Natural killer cell (primary cell): Measurements from ENCODE around the gene TAF4. TPM values are rescaled to one million over a fixed set of nuclear protein-coding genes. Genes with fewer than 3 reads are reported as not detected.
A peak's percentile ranks its signal among the peaks of the same experiment; 100 is the strongest.

Experiments
- ATAC-seq, 3 donors: fragments of 150-1000 bp in 2 of 3; fragments of 200-7000 bp in 1 of 3; cut with Tn5 transposase; 1 replicate in 1 of 3; 2 replicates in 2 of 3; pipeline ENCODE4 v1.10.0; 2021; ENCODE audit warnings: mild to moderate bottlenecking in 2 of 3, moderate library complexity in 2 of 3
- DNase-seq, 2 donors: peaks; one replicate each; pipeline versions ENCODE4 v3.0.0 to v3.0.0-alpha.2; 2013 to 2021; ENCODE audit warnings: mixed read lengths in 1 of 2
- H3K27ac ChIP-seq: one replicate; pipeline ENCODE4 v1.5.1; 2013; ENCODE audit warnings: mild to moderate bottlenecking, low read length
- H3K27me3 ChIP-seq: one replicate; pipeline ENCODE4 v1.6.1; 2013; ENCODE audit warnings: low read length; ENCODE audit not compliant: control insufficient read depth, insufficient read depth
- H3K36me3 ChIP-seq: one replicate; pipeline ENCODE4 v1.6.1; 2013; ENCODE audit warnings: low read length; ENCODE audit not compliant: control insufficient read depth, insufficient read depth
- H3K4me1 ChIP-seq: one replicate; pipeline ENCODE4 v1.6.1; 2013; ENCODE audit warnings: low read length; ENCODE audit not compliant: control insufficient read depth, insufficient read depth
- H3K4me3 ChIP-seq: one replicate; pipeline ENCODE4 v1.5.1; 2013; ENCODE audit warnings: low read length
- H3K9me3 ChIP-seq: one replicate; pipeline ENCODE4 v1.6.1; 2013; ENCODE audit warnings: low read length; ENCODE audit not compliant: control insufficient read depth, insufficient read depth
- H3K27ac Mint-ChIP-seq, 2 donors: one replicate each; pipeline ENCODE4 v1.8.0; 2022; ENCODE audit warnings: mild to moderate bottlenecking in 2 of 2, mixed read lengths in 2 of 2, moderate library complexity in 1 of 2
- H3K27me3 Mint-ChIP-seq, 2 donors: one replicate each; pipeline ENCODE4 v1.8.0; 2022; ENCODE audit warnings: low read depth in 2 of 2, mixed read lengths in 2 of 2
- H3K36me3 Mint-ChIP-seq: one replicate; pipeline ENCODE4 v1.8.0; 2022; ENCODE audit warnings: mixed read lengths
- H3K4me1 Mint-ChIP-seq, 2 donors: one replicate each; pipeline ENCODE4 v1.8.0; 2022; ENCODE audit warnings: mixed read lengths in 2 of 2
- H3K4me3 Mint-ChIP-seq: one replicate; pipeline ENCODE4 v1.8.0; 2022; ENCODE audit warnings: mild to moderate bottlenecking, moderate library complexity, mixed read lengths
- H3K9me3 Mint-ChIP-seq, 2 donors: one replicate each; pipeline ENCODE4 v1.8.0; 2022; ENCODE audit warnings: mixed read lengths in 2 of 2
- WGBS: methylation state at CpG from one replicate; pipeline ENCODE4 v1.1.7; 2013; ENCODE audit warnings: missing lambda C conversion rate; ENCODE audit not compliant: insufficient coverage; 5-methylcytosine and 5-hydroxymethylcytosine counted together
- intact Hi-C: fragments of 100-400 bp; cut with micrococcal nuclease; formaldehyde crosslinking; loops from one replicate; pipeline ENCODE4 v1.14.2; 2022
- total RNA-seq, 4 donors: library from RNA; stranded (reverse); fragments of 120-200 nt in 1 of 4; gene quantifications; one replicate each; pipeline versions ENCODE4 v1.2.3 to v1.2.4, GENCODE V29; 2013 to 2022
- TF ChIP-seq, protein P1 (sequence below): fragments of 200-600 bp; IDR thresholded peaks from one replicate; pipeline ENCODE4 v1.8.0; 2022; ENCODE audit warnings: antibody characterized with exemption

TAF4 gene
- total RNA-seq, 3 donors from 2014 or later (not counting 1 experiment from before 2014, with no cell fraction given): 30.0 to 35.1 (median 30.3) TPM

- peaks cover 0 to 3% of the 10 kb centered on the region in 2 donors for H3K9me3 Mint-ChIP-seq
- ATAC-seq: no peak
These were observed 31.0 kb upstream of the TAF4 start for GRCh38 chr20:62096421-62097380.

GRCh38 chr20:62089393-62089792, 23.7 kb upstream of the TAF4 start:
- peaks cover 5% of the 10 kb centered on the region for H3K27me3 ChIP-seq

More at GRCh38 chr20:62096421-62097380, 31.0 kb upstream of the TAF4 start:
- Histone ChIP-seq H3K4me3 (no peak overlapping the region), H3K36me3 (no peaks in the 10 kb centered on the region), H3K27me3 (no peaks in the 10 kb centered on the region), H3K27ac (no peak overlapping the region), H3K4me1 (no peaks in the 10 kb centered on the region), H3K9me3 (peaks cover 9% of the 10 kb centered on the region)
- H3K36me3 Mint-ChIP-seq: no peaks in the 10 kb centered on the region
- no peaks in the 10 kb centered on the region for H3K4me1 Mint-ChIP-seq
- TF ChIP-seq, protein P1, sequence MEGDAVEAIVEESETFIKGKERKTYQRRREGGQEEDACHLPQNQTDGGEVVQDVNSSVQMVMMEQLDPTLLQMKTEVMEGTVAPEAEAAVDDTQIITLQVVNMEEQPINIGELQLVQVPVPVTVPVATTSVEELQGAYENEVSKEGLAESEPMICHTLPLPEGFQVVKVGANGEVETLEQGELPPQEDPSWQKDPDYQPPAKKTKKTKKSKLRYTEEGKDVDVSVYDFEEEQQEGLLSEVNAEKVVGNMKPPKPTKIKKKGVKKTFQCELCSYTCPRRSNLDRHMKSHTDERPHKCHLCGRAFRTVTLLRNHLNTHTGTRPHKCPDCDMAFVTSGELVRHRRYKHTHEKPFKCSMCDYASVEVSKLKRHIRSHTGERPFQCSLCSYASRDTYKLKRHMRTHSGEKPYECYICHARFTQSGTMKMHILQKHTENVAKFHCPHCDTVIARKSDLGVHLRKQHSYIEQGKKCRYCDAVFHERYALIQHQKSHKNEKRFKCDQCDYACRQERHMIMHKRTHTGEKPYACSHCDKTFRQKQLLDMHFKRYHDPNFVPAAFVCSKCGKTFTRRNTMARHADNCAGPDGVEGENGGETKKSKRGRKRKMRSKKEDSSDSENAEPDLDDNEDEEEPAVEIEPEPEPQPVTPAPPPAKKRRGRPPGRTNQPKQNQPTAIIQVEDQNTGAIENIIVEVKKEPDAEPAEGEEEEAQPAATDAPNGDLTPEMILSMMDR: no peak
- intact Hi-C loops: no loop called here
- DNase-seq: no peak
- H3K4me3 Mint-ChIP-seq: no peak overlapping the region
- 84% methylated on average over 30 of the region's 30 CpGs for WGBS
- peaks cover 0 to 9% of the 10 kb centered on the region in 2 donors for H3K27me3 Mint-ChIP-seq
- H3K27ac Mint-ChIP-seq: no peak overlapping the region

GRCh38 chr20:62088258-62089127, 22.8 kb upstream of the TAF4 start:
- Mint-ChIP-seq H3K4me3 (no peak overlapping the region), H3K36me3 (no peaks in the 10 kb centered on the region), H3K27me3 (peaks cover 8 to 14% of the 10 kb centered on the region in 2 donors), H3K4me1 (no peaks in the 10 kb centered on the region), H3K9me3 (no peaks in the 10 kb centered on the region), H3K27ac (no peak overlapping the region)
- H3K9me3 ChIP-seq: no peaks in the 10 kb centered on the region
- no peak overlapping the region for H3K27ac ChIP-seq
- 81% methylated on average over 11 of the region's 15 CpGs for WGBS
- DNase-seq (peak in 1 of 2 donors; percentile 53), ATAC-seq (peak; percentile 54 to 65 (median 64))
- TF ChIP-seq, protein P1: no peak
- no peaks in the 10 kb centered on the region for H3K4me1 ChIP-seq
- H3K4me3 ChIP-seq: no peak overlapping the region
- peaks cover 5% of the 10 kb centered on the region for H3K27me3 ChIP-seq
- H3K36me3 ChIP-seq: no peaks in the 10 kb centered on the region
- intact Hi-C loops: no loop called here

More at GRCh38 chr20:62089393-62089792, 23.7 kb upstream of the TAF4 start:
- Mint-ChIP-seq H3K27me3 (peaks cover 8 to 14% of the 10 kb centered on the region in 2 donors), H3K4me1 (no peaks in the 10 kb centered on the region), H3K27ac (no peak overlapping the region), H3K36me3 (no peaks in the 10 kb centered on the region), H3K4me3 (no peak overlapping the region), H3K9me3 (no peaks in the 10 kb centered on the region)
- 82% methylated on average over 1 of the region's 3 CpGs for WGBS
- TF ChIP-seq, protein P1: no peak
- Histone ChIP-seq H3K4me3 (no peak overlapping the region), H3K27ac (no peak overlapping the region), H3K36me3 (no peaks in the 10 kb centered on the region), H3K9me3 (no peaks in the 10 kb centered on the region), H3K4me1 (no peaks in the 10 kb centered on the region)
- intact Hi-C loops: no loop called here
- DNase-seq: peak in 1 of 2 donors; percentile 14
- ATAC-seq: no peak
